Dedifferentiated amniotic fluid mesenchymal stem cell (primary cell): ENCODE data around the gene FCRL5.
A peak's percentile ranks its signal among the peaks of the same experiment; 100 is the strongest.

Source experiments
- DNase-seq: peaks from one replicate; pipeline ENCODE4 v3.0.0-alpha.2; 2016; ENCODE audit errors: extremely low spot score

FCRL5 gene

GRCh38 chr1:157523774-157524493 lies 28.4 kb downstream of the FCRL5 start:
- DNase-seq: no peak

GRCh38 chr1:157521056-157521455 lies 31.3 kb downstream of the FCRL5 start:
- no peak for DNase-seq

GRCh38 chr1:157520386-157520935 lies 31.9 kb downstream of the FCRL5 start:
- no peak for DNase-seq

GRCh38 chr1:157519451-157519850 lies 32.9 kb downstream of the FCRL5 start:
- no peak for DNase-seq

- no peak for DNase-seq
These were observed 35.3 kb downstream of the FCRL5 start for GRCh38 chr1:157517016-157517415.

- DNase-seq: no peak
These were observed 36.6 kb downstream of the FCRL5 start for GRCh38 chr1:157515709-157516108.

- DNase-seq: no peak
These were observed 37.2 kb downstream of the FCRL5 start for GRCh38 chr1:157515141-157515540.

GRCh38 chr1:157512036-157512969 lies 40.0 kb downstream of the FCRL5 start:
- DNase-seq: no peak

- DNase-seq: no peak
These were observed 42.6 kb downstream of the FCRL5 start for GRCh38 chr1:157509546-157510232.

GRCh38 chr1:157505481-157506272 lies 46.6 kb downstream of the FCRL5 start:
- peak; percentile 26 for DNase-seq

GRCh38 chr1:157504646-157505045 lies 47.7 kb downstream of the FCRL5 start:
- DNase-seq: no peak

GRCh38 chr1:157499521-157499920 lies 52.8 kb downstream of the FCRL5 start:
- DNase-seq: no peak

GRCh38 chr1:157498736-157499090 lies 53.6 kb downstream of the FCRL5 start:
- DNase-seq: no peak

GRCh38 chr1:157497987-157498735 lies 54.2 kb downstream of the FCRL5 start:
- no peak for DNase-seq

GRCh38 chr1:157497284-157497683 lies 55.0 kb downstream of the FCRL5 start:
- no peak for DNase-seq

GRCh38 chr1:157496121-157496526 lies 56.2 kb downstream of the FCRL5 start:
- DNase-seq: peak; percentile 26

GRCh38 chr1:157495285-157495684 lies 57.0 kb downstream of the FCRL5 start:
- no peak for DNase-seq

GRCh38 chr1:157494093-157494492 lies 58.2 kb downstream of the FCRL5 start:
- no peak for DNase-seq

- DNase-seq: peak; percentile 30
These were observed 61.7 kb downstream of the FCRL5 start for GRCh38 chr1:157490467-157491165.

GRCh38 chr1:157488156-157488555 lies 64.2 kb downstream of the FCRL5 start:
- no peak for DNase-seq
